GM18498 (cell line): Measurements from ENCODE around the gene PGA4.
"Not testable (repeated sequence)": the region's sequence is repeated elsewhere in the genome, so short reads cannot be mapped to it uniquely, and the experiment has no call there.

Source experiments
- ATAC-seq: cut with Tn5 transposase; IDR thresholded peaks from one replicate; pipeline ENCODE4 v1.9.1; 2021; ENCODE audit warnings: mild to moderate bottlenecking, moderate library complexity; ENCODE audit not compliant: unreplicated experiment

The PGA4 gene

DNA sequence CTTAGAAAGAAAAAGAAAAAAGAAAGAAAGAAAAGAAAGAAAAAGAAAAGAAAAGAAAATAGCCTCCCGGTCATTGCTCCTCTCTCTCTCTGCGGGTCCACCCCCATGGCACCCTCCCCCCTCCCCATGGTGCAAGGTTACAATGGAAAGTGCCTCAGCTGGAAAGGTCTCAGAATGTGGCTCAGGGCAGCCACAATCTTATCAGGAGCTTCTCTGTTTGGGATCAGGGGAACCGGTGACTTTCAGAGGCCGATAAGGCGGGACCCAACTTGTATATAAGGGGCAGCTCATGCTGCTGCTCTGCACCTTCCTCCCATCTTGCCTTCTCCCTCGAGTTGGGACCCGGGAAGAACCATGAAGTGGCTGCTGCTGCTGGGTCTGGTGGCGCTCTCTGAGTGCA, at the start of gene PGA4:
Gene PGA4 (plus strand): TSS at position 301 of the 400 bp plus-strand sequence. CDS start 54 bp downstream, at position 355.
- not testable (repeated sequence) for ATAC-seq

DNA sequence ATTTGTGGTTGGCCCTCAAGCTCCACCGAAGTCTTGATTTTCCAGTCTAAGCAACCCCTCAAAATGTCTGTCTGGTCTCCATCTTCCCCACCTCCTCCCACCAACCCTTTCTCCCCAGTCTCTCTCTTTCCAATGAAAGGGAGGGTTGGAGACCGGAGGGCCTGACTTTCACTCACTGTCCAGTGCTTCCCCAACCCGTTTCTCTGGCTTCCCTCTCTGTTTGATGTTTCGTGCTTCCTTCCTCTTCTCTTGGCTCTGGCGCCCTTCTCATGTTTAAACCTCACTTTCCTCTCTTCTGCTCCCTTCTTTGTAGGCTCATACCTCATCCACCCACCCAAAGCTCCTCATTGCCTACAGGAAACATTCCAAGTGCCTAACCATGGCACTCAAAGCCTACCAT, 49.8 kb upstream of the PGA4 start:
- no peak for ATAC-seq

DNA sequence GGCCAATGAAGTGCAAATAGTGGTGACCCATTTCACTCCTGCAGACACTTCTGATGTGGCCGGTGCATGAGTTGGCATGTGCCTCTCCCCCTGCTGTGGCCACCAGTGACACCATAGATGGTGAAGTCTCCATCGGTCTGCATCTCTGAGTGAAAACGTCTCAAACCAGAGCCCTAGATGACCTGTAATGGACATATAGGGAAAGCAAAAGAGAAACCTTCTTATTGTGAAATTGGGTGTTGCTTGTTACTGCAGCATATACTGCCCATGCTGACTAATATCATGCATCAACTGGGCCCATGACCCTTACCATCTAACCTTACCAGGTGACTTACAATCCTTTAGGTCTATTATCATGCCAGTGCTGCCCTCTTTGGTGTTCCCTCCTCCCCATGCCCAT, 49.3 kb upstream of the PGA4 start:
- ATAC-seq: no peak

DNA sequence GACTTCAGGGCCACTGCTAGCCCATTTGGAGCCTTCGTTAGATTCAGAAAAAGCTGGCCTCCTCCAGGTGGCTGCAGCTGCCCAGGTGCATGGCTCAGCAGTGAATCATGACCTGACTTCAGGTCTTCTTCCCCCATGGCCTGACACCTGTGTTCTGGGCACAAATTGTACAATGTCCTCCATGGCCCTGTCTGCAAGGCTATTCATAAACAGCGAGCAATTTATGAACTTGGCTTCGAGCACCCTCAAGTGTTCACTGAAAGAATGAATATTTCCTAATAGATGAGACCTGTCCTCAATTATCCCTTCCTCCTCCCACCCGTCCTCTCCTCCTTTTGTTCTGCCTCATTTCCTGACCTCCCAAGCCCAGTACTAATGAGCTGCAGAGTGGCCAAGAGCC, 48.7 kb upstream of the PGA4 start:
- ATAC-seq: no peak

DNA sequence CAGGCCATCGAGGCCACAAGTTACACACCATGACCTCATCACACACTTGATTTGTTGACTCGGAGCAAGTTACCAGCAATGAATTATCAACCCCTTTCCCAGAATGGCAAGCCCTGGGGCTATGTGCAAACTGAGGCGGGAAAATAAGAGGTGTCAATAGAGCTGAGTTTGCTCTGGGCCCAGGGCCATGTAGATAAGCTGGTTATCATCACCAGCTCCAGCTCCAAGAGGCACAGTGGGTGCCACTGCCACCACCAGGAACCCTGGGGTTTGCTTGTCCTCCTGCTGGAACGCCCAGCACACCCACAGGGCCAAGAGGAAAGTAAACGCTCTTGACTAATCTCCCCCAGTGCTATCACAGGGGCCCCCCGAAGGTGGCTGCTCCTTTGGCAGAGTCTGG, 47.9 kb upstream of the PGA4 start:
- ATAC-seq: no peak

DNA sequence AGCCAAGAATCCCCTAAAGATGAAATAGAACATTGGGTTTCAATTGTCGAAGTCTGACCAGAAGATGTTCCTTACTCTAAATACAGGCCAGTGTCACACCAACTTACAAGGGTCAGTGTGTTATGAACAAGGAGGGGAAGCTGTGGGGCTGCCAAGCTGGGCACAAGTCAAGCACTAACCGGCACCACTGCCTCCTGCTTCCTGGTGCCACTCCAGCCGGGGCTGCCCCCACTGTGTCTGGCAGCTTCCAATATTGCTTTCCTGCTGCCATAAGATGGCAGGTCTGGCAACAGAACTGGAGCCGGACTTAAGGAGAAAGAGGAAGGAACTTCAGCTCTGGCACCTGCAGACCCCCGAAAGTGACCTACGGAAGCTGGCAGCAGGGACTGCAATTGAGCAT, 47.2 kb upstream of the PGA4 start:
- no peak for ATAC-seq

- no peak for ATAC-seq
Measured at GRCh38 chr11:61176446-61176845, 45.7 kb upstream of the PGA4 start.

- not testable (repeated sequence) for ATAC-seq
Measured at GRCh38 chr11:61180205-61180604, 41.9 kb upstream of the PGA4 start.

DNA sequence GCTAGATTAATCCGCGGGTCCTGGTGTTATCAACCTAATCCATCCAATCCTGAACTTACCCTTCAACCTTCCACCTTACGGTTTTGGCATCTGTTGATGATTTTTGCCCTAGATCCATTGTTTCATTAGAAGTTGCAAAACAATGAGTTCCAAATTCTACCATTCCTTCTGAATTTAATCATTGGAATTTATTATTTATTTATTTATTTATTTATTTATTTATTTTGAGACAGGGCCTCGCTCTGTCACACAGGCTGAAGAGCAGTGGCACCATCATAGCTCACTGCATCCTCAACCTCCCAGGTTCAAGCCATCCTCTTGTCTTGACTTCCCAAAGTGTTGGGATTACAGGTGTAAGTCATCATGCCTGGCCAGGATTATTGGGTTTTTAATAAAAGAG, 40.7 kb upstream of the PGA4 start:
- ATAC-seq: no peak

DNA sequence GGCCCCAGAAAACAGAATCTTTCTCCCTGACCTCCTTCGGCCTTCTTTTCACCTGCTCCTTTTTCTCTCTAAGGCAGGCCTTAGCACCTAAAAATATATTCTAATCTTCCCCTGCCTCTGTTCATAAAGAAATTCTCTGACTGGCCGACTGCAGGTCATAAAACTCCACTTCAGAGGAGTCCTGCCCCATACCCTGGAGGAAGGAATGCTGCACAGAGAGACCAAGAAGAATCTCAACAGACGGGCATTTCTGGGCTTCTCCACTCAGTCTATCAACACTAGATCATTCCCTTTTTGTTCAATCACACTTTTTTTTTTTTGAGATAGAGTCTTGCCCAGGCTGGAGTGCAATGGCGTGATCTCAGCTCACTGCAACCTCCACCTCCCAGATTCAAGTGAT, 38.5 kb upstream of the PGA4 start:
- ATAC-seq: no peak

- no peak for ATAC-seq
Measured at GRCh38 chr11:61186504-61186903, 35.6 kb upstream of the PGA4 start.

DNA sequence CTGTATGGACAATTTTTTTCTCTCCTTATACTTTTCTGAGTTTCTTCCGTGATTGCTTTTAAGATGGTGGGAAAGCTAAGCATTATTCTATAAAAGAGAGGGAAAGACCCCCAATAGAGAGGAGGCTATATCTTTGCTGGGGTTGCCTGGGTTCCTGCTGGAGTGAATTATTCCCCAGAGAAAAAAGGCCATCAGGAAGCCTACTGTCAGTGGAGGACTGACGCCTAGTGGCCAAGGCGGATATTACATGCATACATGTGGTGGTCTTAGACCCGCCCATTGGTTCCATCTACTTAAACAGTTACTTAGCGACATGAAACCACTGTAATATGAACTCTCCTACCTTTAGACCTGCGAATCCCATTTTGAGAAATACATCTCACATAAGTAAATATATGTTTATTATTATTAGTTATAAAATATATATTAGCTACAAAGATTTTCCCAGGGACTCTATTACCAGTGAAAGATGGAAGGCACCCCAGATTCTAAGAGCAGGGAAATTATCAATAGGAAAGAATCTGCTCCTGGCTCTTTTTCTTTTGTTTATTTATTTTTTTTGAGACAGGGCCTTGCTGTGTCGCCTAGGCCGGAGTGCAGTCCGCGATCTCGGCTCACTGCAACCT, 34.5 kb upstream of the PGA4 start:
- no peak for ATAC-seq

GRCh38 chr11:61189933-61190332, 32.2 kb upstream of the PGA4 start:
- ATAC-seq: no peak

GRCh38 chr11:61193596-61193995, 28.6 kb upstream of the PGA4 start:
- ATAC-seq: no peak

DNA sequence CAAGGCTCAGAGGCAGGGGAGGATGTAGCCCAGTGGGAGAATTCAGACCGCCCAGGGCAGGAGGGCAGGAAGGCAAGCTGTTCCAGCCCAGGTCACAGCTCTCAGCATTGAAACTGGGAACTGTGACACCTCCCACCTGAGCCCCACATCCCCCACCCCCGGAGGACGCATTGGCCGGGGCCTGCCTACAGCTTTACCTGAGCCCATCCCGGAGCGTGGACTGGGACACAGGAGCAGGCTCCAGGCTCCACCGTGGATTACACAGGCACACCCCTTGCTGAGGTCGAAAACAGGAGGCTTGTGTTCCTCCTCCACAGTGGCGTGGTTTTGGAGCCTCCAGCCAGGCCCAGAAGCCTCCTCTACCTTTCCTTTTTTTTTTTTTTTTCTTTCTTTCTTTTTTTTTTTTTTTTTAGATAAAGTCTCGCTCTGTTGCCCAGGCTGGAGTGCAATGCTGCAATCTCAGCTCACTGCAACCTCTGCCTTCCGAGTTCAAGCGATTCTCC, 27.9 kb upstream of the PGA4 start:
- ATAC-seq: no peak

DNA sequence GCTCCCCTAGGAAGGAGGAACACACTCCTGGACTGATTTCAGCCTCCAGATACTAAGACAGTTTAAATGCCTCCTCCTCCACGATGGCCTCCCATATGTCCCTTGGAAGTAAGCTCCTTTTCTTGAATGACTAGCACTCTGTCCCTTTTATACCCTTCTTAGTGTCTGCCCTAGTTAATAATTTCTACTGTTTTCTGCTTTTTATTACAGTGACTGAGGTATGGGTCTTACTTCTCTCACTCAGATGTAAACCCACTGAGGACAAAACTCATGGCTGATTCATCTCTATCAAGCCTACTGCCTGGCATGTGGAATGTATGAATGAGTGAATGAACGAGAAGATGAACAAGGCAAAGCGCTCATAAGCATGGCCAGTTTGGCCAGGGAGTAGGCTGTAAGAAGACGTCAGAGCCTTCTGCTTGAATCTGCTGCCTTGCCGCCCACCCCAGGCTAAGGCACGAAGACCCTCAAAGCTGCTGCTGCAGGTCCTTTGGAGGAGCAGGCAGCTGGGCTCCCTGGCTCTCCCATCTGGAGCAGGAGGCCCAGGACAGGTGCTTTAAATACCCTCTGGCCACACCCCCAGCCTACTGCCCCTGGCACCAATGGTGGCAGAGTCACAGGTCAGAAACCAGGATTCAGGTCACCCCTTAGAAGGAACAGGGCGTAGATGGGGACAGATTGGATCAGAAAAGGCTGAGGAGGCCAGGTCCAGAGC, 27.0 kb upstream of the PGA4 start:
- ATAC-seq: no peak

GRCh38 chr11:61195719-61196118, 26.4 kb upstream of the PGA4 start:
- no peak for ATAC-seq

GRCh38 chr11:61198361-61198760, 23.8 kb upstream of the PGA4 start:
- no peak for ATAC-seq

DNA sequence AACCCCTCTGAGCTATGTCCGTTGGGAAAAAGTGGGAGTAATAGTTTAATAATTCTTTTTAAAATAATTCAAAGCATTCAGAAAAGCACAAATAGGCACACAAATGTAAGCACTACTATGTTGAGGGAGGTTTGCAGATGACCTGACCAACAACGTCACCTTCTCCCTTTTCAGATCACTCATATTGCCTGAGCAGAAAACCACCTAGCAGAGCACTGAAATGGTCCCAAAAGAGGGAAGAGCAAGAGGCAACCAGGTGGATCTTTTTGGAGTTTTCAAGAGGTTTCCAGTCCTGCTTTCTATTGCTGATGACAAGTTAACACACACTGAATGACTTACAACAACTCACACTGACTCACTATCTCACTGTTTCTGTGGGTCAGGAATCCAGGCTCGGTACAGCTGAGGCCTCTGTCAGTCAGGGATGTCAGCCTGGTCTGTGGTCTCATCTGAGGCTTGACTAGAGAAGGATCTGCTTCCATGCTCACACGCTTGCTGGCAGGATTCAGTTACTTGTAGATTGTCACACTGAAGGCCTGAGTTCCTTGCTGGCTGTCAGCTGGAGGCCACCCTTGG, 23.1 kb upstream of the PGA4 start:
- ATAC-seq: no peak

- ATAC-seq: no peak
Measured at GRCh38 chr11:61201476-61201875, 20.7 kb upstream of the PGA4 start.

GRCh38 chr11:61202950-61203746, 19.0 kb upstream of the PGA4 start, which contains the start of gene PGA3:
Gene PGA3 (plus strand): TSS chr11:61203515. CDS start chr11:61203565, 50 bp downstream.
- not testable (repeated sequence) for ATAC-seq
